ENCODE data around the gene MAP2K3.

GRCh38 chr17:21289175-21289901 is 4.8 kb downstream of the MAP2K3 start:
- no peak for TF ChIP-seq CTCF (IDR thresholded peaks at IDR 0.05)
- no peak for TF ChIP-seq POLR2A (IDR thresholded peaks at IDR 0.05)
- TF ChIP-seq EP300 (IDR thresholded peaks at IDR 0.05): no peak
- TF ChIP-seq POLR2AphosphoS5 (IDR thresholded peaks at IDR 0.05): no peak
